Testis (tissue), 5 donors: ENCODE measurements around the gene RRM2. TPM values are rescaled to one million over a fixed set of nuclear protein-coding genes. Genes with fewer than 3 reads are reported as not detected.

ENCODE experiments used
- DNase-seq: peaks from one replicate; pipeline ENCODE4 v3.0.0-alpha.2; 2019
- H3K27ac ChIP-seq, 2 donors: fragments of 200-600 bp; sonication (generic); one replicate each; pipeline ENCODE4 v1.5.1; 2019
- H3K27me3 ChIP-seq: fragments of 200-600 bp; sonication (generic); one replicate; pipeline ENCODE4 v1.5.1; 2019
- H3K36me3 ChIP-seq: fragments of 200-600 bp; sonication (generic); one replicate; pipeline ENCODE4 v1.5.1; 2017; ENCODE audit warnings: low read depth; ENCODE audit errors: missing control alignments
- H3K4me1 ChIP-seq: fragments of 200-600 bp; sonication (generic); one replicate; pipeline ENCODE4 v1.5.1; 2019
- H3K4me3 ChIP-seq, 2 donors: fragments of 200-600 bp; sonication (generic); one replicate each; pipeline ENCODE4 v1.5.1; 2017 to 2019
- H3K9me3 ChIP-seq: fragments of 200-600 bp; sonication (generic); one replicate; pipeline ENCODE4 v1.5.1; 2017
- CTCF ChIP-seq, 3 experiments: fragments of 450-650 bp in 2 of 3; fragments of 200-600 bp in 1 of 3; sonication (generic) in 1 of 3; IDR thresholded peaks; one replicate each; pipeline ENCODE4 v1.5.1; 2016 to 2019; ENCODE audit warnings: antibody characterized with exemption in 3 of 3, mild to moderate bottlenecking in 2 of 3, moderate library complexity in 1 of 3
- POLR2A ChIP-seq: fragments of 450-650 bp; IDR thresholded peaks from one replicate; pipeline ENCODE4 v1.6.1; 2017; ENCODE audit warnings: antibody characterized with exemption, mild to moderate bottlenecking, moderate library complexity
- WGBS, 2 donors: methylation state at CpG; one replicate each; pipeline ENCODE4 v1.1.5; 2018; 5-methylcytosine and 5-hydroxymethylcytosine counted together
- intact Hi-C: fragments of 100-400 bp; cut with DNase I; formaldehyde crosslinking; loops from one replicate; pipeline ENCODE4 v1.15.1; 2023; ENCODE audit warnings: low total_unique reads
- long read RNA-seq, 2 donors: transcript quantifications; one replicate each; lab custom pipeline, GENCODE V29; 2026
- polyA plus RNA-seq: library from polyadenylated mRNA; stranded (reverse); fragments of 350-450 nt; fragmentation: Illumina TruSeq; extraction: RNeasy Lipid Tissue Mini Kit (QIAGEN cat#74804); gene quantifications from one replicate; pipeline ENCODE4 v1.2.3, GENCODE V29; 2014; ENCODE audit warnings: low read depth, low replicate concordance; ENCODE audit not compliant: insufficient read depth
- total RNA-seq, 2 donors: library from RNA; depleted of rRNA; stranded (reverse); fragments of >200 nt; gene quantifications; one replicate each; pipeline ENCODE4 v1.2.3, GENCODE V29; 2016

Gene RRM2
- total RNA-seq (10 to 100 TPM in 1 of 2 donors, 1 to 10 TPM in 1; 7.2 to 18.1 TPM), polyA plus RNA-seq (14.9 TPM)
- long read RNA-seq, donor 1, transcript RRM2-202 (10 exons, 3,673 nt), result major isoform, 13 of 13 reads
- long read RNA-seq, donor 1, partial matches to known transcripts, result 0 of 13 reads
- long read RNA-seq, donor 1, other reads (novel, unspliced or antisense), result 0 of 13 reads
- long read RNA-seq, donor 2, transcript RRM2-202 (10 exons, 3,673 nt), result major isoform, 16 of 18 reads
- long read RNA-seq, donor 2, partial matches to known transcripts, result 0 of 18 reads
- long read RNA-seq, donor 2, other reads (novel, unspliced or antisense), result 0 of 18 reads

GRCh38 chr2:10122500-10123280 is at the start of gene RRM2:
Gene RRM2, plus strand, starts transcription at chr2:10122739. Its CDS starts 60 bp downstream, at chr2:10122799.
- H3K36me3 ChIP-seq, result no peaks in the 10 kb centered on the region
- DNase-seq, result peak; percentile 97
- TF ChIP-seq POLR2A (no peak), CTCF (IDR thresholded peaks at IDR 0.05) (no peak)
- no peaks in the 10 kb centered on the region for H3K27me3 ChIP-seq
- H3K4me1 ChIP-seq, result peaks cover 9% of the 10 kb centered on the region
- H3K4me3 ChIP-seq, result peak within 1 kb of the TSS; percentile 54 to 55
- H3K27ac ChIP-seq, result no peak within 1 kb of the TSS
- H3K9me3 ChIP-seq, result no peaks in the 10 kb centered on the region
- WGBS, 2 donors, result 0% methylated on average over 18 to 44 of the region's 81 CpGs
- intact Hi-C loops, result loop anchor here (5.0 to 10.0 kb wide), 2 partner anchors 282 to 315 kb away; no protein-coding TSS in a partner anchor

- H3K4me3 ChIP-seq, result no peak overlapping the region
- no peak for TF ChIP-seq POLR2A
- H3K27ac ChIP-seq, result no peak overlapping the region
- H3K36me3 ChIP-seq, result no peaks in the 10 kb centered on the region
- WGBS, 2 donors, result 69 to 80% methylated on average over 8 of the region's 8 CpGs
- H3K9me3 ChIP-seq, result no peaks in the 10 kb centered on the region
- H3K27me3 ChIP-seq, result no peaks in the 10 kb centered on the region
- no peaks in the 10 kb centered on the region for H3K4me1 ChIP-seq
- intact Hi-C loops, result no loop called here
- DNase-seq, result no peak
Observed at GRCh38 chr2:10073706-10074105, 48.8 kb upstream of the RRM2 start.

- DNase-seq, result no peak
- TF ChIP-seq POLR2A (no peak), CTCF (IDR thresholded peaks at IDR 0.05) (no peak)
- intact Hi-C loops, result no loop called here
- H3K27me3 ChIP-seq, result no peaks in the 10 kb centered on the region
- peaks cover 3% of the 10 kb centered on the region for H3K4me1 ChIP-seq
- no peaks in the 10 kb centered on the region for H3K36me3 ChIP-seq
- no peak overlapping the region for H3K4me3 ChIP-seq
- H3K9me3 ChIP-seq, result no peaks in the 10 kb centered on the region
- no peak overlapping the region for H3K27ac ChIP-seq
- WGBS, 2 donors, result 89 to 90% methylated on average over 13 of the region's 13 CpGs
Observed at GRCh38 chr2:10075101-10075500, 47.4 kb upstream of the RRM2 start.

GRCh38 chr2:10075571-10076209 is 46.8 kb upstream of the RRM2 start:
- WGBS, 2 donors, result 68 to 72% methylated on average over 7 to 9 of the region's 9 CpGs
- TF ChIP-seq CTCF (IDR thresholded peaks at IDR 0.05), result no peak
- no peak for TF ChIP-seq POLR2A
- intact Hi-C loops, result no loop called here
- H3K4me1 ChIP-seq, result peaks cover 3% of the 10 kb centered on the region
- H3K9me3 ChIP-seq, result no peaks in the 10 kb centered on the region
- H3K27me3 ChIP-seq, result no peaks in the 10 kb centered on the region
- no peak overlapping the region for H3K27ac ChIP-seq
- no peak for DNase-seq
- no peak overlapping the region for H3K4me3 ChIP-seq
- no peaks in the 10 kb centered on the region for H3K36me3 ChIP-seq

GRCh38 chr2:10076511-10076910 is 46.0 kb upstream of the RRM2 start:
- WGBS, 2 donors, result 93 to 94% methylated on average over 13 of the region's 13 CpGs
- no peak for DNase-seq
- no peaks in the 10 kb centered on the region for H3K36me3 ChIP-seq
- H3K4me1 ChIP-seq, result peaks cover 3% of the 10 kb centered on the region
- H3K27me3 ChIP-seq, result no peaks in the 10 kb centered on the region
- TF ChIP-seq CTCF (IDR thresholded peaks at IDR 0.05) (no peak), POLR2A (no peak)
- H3K4me3 ChIP-seq, result no peak overlapping the region
- H3K27ac ChIP-seq, result no peak overlapping the region
- intact Hi-C loops, result no loop called here
- H3K9me3 ChIP-seq, result no peaks in the 10 kb centered on the region
